Activated naive CD8-positive, alpha-beta T cell treated with anti-CD3 and anti-CD28 coated beads, Interleukin-2, amount 50 U/mL, for 24 hours (primary cell): ENCODE data around the gene COL6A6.
A peak's percentile ranks its signal among the peaks of the same experiment; 100 is the strongest.
"Not testable (repeated sequence)": the region's sequence is repeated elsewhere in the genome, so short reads cannot be mapped to it uniquely, and the experiment has no call there.

Experiments
- ATAC-seq: fragments of 150-1000 bp; cut with Tn5 transposase; one replicate; pipeline ENCODE4 v1.10.0; 2021
- DNase-seq: peaks from one replicate; pipeline ENCODE4 v3.0.0; 2021
- H3K27ac Mint-ChIP-seq: one replicate; pipeline ENCODE4 v1.8.0; 2021; ENCODE audit warnings: mild to moderate bottlenecking, mixed read lengths
- H3K27me3 Mint-ChIP-seq: one replicate; pipeline ENCODE4 v1.8.0; 2021; ENCODE audit warnings: mixed read lengths
- H3K36me3 Mint-ChIP-seq: one replicate; pipeline ENCODE4 v1.8.0; 2021; ENCODE audit warnings: low read depth, mixed read lengths
- H3K4me1 Mint-ChIP-seq: one replicate; pipeline ENCODE4 v1.8.0; 2021; ENCODE audit warnings: mixed read lengths
- H3K4me3 Mint-ChIP-seq: one replicate; pipeline ENCODE4 v1.8.0; 2021; ENCODE audit warnings: mild to moderate bottlenecking, moderate library complexity, mixed read lengths
- H3K9me3 Mint-ChIP-seq: one replicate; pipeline ENCODE4 v1.8.0; 2021; ENCODE audit warnings: mixed read lengths

COL6A6 gene

DNA sequence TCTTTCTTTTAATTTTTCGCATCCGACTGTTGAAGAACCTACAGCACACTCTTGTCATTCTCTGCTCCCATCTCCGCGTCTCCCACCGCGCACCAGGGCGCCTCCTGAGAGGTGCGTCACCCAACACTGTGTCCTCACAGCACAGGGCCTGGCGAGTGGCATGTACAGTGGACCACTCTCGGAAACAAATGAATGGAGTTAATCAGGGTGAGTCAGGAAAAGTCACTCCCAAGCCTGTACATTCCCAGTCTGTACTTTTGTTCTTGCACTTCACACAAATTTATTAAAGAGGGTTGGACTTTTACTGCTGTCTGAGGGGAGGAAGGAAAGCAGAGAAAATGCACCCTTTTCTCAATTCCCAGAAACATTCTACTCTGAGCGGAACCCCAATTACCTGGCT is 625 bp downstream of the COL6A6 start:
- peaks cover 38% of the 10 kb centered on the region for H3K27me3 Mint-ChIP-seq
- ATAC-seq (no peak), DNase-seq (no peak)
- H3K4me3 Mint-ChIP-seq: no peak overlapping the region
- H3K9me3 Mint-ChIP-seq: no peaks in the 10 kb centered on the region
- no peaks in the 10 kb centered on the region for H3K4me1 Mint-ChIP-seq
- no peak overlapping the region for H3K27ac Mint-ChIP-seq
- no peaks in the 10 kb centered on the region for H3K36me3 Mint-ChIP-seq

DNA sequence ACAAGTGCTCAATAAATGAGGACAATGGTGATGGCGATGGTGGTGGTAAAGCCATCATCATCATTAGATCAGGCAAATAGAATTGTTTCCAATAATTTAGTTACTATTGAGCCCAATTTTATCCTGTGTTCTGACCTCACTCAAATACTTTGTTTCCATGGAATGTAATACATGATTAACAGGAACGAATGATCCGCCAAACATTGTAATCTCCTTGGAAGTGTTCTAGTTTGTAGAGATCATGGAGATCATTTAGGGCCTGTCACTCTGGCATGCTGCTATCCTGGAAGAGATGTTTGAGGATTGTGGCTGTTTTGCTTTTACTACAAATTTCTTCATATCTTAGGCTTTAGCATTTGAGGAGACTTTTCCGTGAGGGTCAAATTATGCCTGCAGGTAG is 2.8 kb downstream of the COL6A6 start:
- DNase-seq (no peak), ATAC-seq (no peak)
- no peaks in the 10 kb centered on the region for H3K9me3 Mint-ChIP-seq
- H3K27me3 Mint-ChIP-seq: peaks cover 44% of the 10 kb centered on the region
- no peaks in the 10 kb centered on the region for H3K4me1 Mint-ChIP-seq
- no peaks in the 10 kb centered on the region for H3K36me3 Mint-ChIP-seq
- no peak overlapping the region for H3K4me3 Mint-ChIP-seq
- H3K27ac Mint-ChIP-seq: no peak overlapping the region

DNA sequence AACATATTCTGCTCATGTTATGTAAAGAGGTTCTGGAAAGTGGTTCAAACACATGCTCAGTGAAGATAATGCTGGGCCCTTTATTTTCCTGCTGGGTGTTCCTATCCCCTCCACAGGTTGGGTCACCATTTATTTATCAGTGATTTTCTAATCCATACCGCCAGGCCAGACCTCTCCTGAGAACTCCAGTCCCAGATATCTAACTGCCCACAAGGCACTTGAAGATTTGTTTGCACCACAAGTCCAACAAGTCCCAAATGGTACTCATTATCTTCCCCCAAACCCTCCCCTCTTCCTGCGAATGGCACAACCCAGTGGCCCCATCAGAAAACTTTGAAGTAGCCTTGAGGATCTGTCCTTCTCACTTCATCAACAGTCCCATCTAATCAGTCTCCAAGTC is 5.4 kb downstream of the COL6A6 start:
- no peak for DNase-seq
- Mint-ChIP-seq H3K9me3 (no peaks in the 10 kb centered on the region), H3K27me3 (peaks cover 33% of the 10 kb centered on the region)

DNA sequence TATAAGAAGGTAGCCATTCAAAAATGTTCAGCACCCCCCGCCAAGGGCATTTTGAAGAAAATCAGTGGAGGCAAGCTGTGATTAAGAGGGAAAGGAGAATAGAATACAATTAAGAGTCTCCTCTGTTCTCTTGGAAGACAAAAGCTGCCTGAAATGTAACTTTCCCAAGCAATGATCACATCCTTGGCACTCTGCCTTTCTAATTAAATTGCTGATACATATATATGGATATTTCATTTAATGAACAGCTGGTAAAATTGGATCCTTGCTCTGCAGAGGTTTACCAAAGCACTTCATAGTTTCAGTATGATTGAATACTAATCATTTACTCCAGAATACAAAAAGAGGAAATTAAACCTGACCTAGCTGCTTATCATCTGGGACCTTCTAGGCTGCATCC is 10.4 kb downstream of the COL6A6 start:
- no peak overlapping the region for H3K4me3 Mint-ChIP-seq
- no peak for DNase-seq
- H3K36me3 Mint-ChIP-seq: no peaks in the 10 kb centered on the region
- H3K4me1 Mint-ChIP-seq: peaks cover 10% of the 10 kb centered on the region
- no peak for ATAC-seq
- H3K9me3 Mint-ChIP-seq: no peaks in the 10 kb centered on the region
- no peak overlapping the region for H3K27ac Mint-ChIP-seq
- H3K27me3 Mint-ChIP-seq: peaks cover 16% of the 10 kb centered on the region

More for the DNA sequence above, 5.4 kb downstream of the COL6A6 start:
- no peak overlapping the region for H3K4me3 Mint-ChIP-seq
- H3K27ac Mint-ChIP-seq: no peak overlapping the region
- no peak for ATAC-seq
- no peaks in the 10 kb centered on the region for H3K36me3 Mint-ChIP-seq
- no peaks in the 10 kb centered on the region for H3K4me1 Mint-ChIP-seq

DNA sequence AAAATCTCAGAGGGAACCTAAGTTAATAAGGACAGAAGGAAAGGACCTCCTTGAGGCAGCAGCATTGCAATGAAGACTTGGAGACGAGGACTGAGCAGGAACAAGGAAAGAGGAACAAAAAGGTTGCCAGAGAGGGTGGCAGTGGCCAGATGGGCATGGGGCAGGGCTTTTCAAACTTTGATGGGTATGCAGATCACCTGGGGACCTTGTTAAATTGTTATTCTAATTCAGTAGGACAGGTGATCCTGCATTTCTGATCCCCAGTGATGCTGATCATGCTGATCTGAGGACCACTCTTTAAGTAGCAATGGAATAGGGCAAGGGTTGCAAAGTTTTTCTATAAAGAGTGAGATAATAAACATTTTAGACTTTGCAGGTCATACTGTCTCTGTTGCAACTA is 11.1 kb downstream of the COL6A6 start:
- no peaks in the 10 kb centered on the region for H3K9me3 Mint-ChIP-seq
- peaks cover 11% of the 10 kb centered on the region for H3K27me3 Mint-ChIP-seq
- no peak overlapping the region for H3K27ac Mint-ChIP-seq
- peaks cover 10% of the 10 kb centered on the region for H3K4me1 Mint-ChIP-seq
- ATAC-seq (no peak), DNase-seq (no peak)
- H3K4me3 Mint-ChIP-seq: no peak overlapping the region
- H3K36me3 Mint-ChIP-seq: no peaks in the 10 kb centered on the region

DNA sequence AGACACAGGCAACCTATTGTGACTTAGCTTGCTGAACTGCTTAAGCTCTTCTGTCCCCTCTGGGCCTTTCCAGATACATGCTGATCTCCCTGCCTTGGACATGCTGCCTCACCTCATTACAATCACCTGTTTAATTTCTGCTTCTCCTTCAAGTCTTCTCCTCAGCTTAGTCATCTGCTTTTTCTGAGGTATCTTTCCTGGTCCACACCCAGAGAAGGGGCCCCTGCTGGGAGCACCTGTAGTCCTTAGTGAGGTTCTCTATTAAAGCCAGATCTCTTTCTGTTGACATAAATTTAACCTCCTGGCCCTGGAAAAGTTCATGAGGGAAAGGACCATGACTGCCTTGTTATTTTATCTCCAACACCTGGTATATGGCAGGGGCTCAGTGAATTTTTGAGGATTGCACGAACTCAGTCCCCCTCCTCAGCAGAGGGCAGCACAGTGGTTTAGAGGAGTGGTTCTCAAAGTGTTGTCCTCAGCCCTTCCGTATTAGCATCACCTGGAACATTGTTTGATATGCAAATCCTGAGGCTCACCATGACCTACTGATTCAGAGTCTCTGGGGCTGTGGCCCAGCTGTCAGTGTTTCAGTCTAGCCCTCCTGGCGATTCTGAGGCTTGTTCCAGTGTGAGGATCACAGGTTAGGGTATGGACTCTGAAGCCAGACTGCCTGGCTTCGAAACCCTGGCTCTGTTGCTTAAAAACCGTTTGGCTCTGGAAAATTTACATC is 12.7 kb downstream of the COL6A6 start:
- no peak overlapping the region for H3K4me3 Mint-ChIP-seq
- no peaks in the 10 kb centered on the region for H3K36me3 Mint-ChIP-seq
- peaks cover 5% of the 10 kb centered on the region for H3K27me3 Mint-ChIP-seq
- DNase-seq: no peak
- no peaks in the 10 kb centered on the region for H3K9me3 Mint-ChIP-seq
- H3K27ac Mint-ChIP-seq: no peak overlapping the region
- H3K4me1 Mint-ChIP-seq: peaks cover 10% of the 10 kb centered on the region
- ATAC-seq: peak; percentile 57

DNA sequence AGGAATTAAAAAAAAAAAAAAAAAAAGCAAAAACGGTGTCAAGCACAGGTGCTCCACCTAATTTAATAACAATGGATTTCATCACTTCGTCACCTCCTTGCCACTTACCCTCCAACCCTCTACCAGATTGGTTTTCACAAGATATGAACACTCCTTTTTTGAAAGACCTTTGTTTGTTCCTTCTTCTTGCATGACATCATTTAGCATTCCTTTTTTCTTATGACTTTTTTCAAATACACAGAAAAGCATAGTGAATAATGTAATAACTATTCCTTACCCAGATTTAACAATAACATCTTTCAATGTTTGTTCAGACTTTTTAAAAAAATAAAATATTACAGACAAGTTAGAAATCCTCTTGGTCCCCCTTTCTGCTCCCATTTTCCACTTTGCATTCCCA is 16.3 kb downstream of the COL6A6 start:
- peaks cover 3% of the 10 kb centered on the region for H3K27me3 Mint-ChIP-seq
- H3K36me3 Mint-ChIP-seq: no peaks in the 10 kb centered on the region
- peaks cover 10% of the 10 kb centered on the region for H3K4me1 Mint-ChIP-seq
- H3K4me3 Mint-ChIP-seq: no peak overlapping the region
- ATAC-seq: no peak
- no peak for DNase-seq
- H3K9me3 Mint-ChIP-seq: no peaks in the 10 kb centered on the region
- no peak overlapping the region for H3K27ac Mint-ChIP-seq

DNA sequence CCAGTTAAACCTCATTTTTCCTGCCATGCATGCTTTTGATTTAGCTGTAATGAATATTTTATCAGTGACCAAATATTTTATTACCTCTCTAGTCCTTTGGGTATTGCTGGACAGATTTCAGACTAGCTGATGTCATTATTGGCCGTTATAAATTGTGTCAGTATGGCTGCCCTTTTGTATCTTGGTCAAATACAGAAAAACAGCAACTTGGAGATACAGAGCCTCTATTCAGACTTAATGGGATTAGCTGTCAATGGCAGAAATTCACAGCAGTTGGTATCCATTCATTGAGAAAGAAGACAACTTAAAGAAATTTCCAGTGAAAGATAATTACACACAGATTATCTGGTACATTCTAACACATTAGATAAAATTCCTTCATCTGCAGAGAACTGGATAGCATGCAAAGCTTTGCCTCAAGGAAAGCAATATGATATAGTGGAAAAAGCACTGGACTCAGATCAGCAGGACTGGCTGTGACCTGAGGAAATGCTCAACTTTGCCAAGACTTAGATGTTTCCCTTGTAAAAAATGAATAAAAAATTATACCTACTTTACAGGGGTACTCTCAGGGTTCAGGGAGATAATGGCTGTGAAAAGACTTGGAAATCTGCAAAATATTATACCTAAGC is 20.8 kb downstream of the COL6A6 start:
- Mint-ChIP-seq H3K27me3 (peaks cover 3% of the 10 kb centered on the region), H3K4me1 (no peaks in the 10 kb centered on the region), H3K36me3 (no peaks in the 10 kb centered on the region), H3K27ac (no peak overlapping the region), H3K9me3 (no peaks in the 10 kb centered on the region), H3K4me3 (no peak overlapping the region)
- no peak for ATAC-seq
- DNase-seq: no peak

DNA sequence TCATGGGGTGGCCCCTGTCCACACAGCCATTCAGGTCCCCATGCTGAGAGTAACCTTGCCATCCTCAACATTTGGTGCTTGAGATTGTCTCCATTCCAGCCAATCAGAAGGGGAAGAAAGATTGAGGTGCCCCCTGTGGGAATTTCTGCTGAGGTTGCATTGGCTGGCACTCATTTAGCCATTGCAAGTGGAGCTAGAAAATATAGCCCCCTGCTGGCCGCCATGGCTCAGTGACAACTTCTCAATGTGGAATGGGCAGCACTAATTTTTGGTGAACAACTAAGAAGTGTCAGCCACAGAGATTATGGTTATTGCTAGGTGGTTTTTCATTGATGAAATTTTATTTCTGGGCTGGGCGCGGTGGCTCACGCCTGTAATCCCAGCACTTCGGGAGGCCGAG is 22.0 kb downstream of the COL6A6 start:
- DNase-seq: peak; percentile 33
- no peak for ATAC-seq
- no peak overlapping the region for H3K4me3 Mint-ChIP-seq
- no peaks in the 10 kb centered on the region for H3K9me3 Mint-ChIP-seq
- H3K27me3 Mint-ChIP-seq: peaks cover 3% of the 10 kb centered on the region
- no peaks in the 10 kb centered on the region for H3K36me3 Mint-ChIP-seq
- H3K4me1 Mint-ChIP-seq: no peaks in the 10 kb centered on the region
- H3K27ac Mint-ChIP-seq: no peak overlapping the region

DNA sequence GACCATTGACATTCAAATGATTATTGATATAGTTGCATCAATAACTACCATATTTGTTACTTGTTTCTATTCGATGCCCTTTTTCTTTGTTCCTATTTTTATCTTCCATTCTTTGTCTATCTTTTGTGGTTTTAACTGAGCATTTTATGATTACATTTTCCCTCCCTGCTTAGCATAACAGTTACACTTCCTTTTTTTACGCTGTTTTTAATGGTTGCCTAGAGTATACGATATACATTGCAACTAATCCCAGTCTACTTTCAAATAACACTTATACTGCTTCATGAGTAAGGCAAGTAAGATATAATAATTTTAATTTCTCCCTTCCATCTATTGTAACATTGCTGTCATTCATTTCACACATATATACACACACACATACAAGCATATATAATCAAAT is 26.3 kb downstream of the COL6A6 start:
- H3K27ac Mint-ChIP-seq: no peak overlapping the region
- H3K4me3 Mint-ChIP-seq: no peak overlapping the region
- H3K27me3 Mint-ChIP-seq: peaks cover 14% of the 10 kb centered on the region
- no peaks in the 10 kb centered on the region for H3K4me1 Mint-ChIP-seq
- H3K9me3 Mint-ChIP-seq: no peaks in the 10 kb centered on the region
- ATAC-seq (no peak), DNase-seq (no peak)
- no peaks in the 10 kb centered on the region for H3K36me3 Mint-ChIP-seq

DNA sequence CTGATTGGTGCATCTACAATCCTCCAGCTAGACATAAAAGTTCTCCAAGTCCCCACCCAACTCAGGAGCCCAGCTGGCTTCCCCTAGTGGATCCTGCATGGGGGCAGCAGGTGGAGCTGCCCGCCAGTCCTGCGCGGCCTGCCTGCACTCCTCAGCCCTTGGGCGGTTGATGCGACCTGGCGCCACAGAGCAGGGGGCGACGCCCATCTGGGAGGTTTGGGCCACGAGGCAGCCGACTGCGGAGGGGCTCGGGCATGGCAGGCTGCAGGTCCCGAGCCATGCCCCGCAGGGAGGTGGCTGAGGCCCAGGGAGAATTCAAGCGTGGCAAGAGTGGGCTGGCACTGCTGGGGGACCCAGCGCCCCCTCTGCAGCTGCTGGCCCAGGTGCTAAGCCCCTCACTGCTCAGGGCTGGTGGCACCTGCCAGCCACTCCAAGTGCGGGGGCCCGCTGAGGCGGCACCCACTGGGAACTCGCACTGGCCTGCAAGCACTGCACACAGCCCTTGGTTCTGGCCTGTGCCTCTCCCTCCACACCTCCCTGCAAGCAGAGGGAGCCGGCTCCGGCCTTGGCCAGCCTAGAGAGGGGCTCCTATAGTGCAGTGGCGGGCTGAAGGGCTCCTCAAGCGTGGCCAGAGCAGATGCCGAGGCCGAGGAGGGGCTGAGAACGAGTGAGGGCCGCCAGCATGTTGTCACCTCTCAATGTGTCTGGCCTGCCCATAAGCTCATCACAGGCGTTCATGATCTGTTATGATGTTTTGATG is 30.1 kb downstream of the COL6A6 start:
- H3K36me3 Mint-ChIP-seq: no peaks in the 10 kb centered on the region
- no peak overlapping the region for H3K27ac Mint-ChIP-seq
- ATAC-seq (no peak), DNase-seq (no peak)
- no peaks in the 10 kb centered on the region for H3K4me1 Mint-ChIP-seq
- H3K4me3 Mint-ChIP-seq: no peak overlapping the region
- H3K27me3 Mint-ChIP-seq: peaks cover 14% of the 10 kb centered on the region
- H3K9me3 Mint-ChIP-seq: no peaks in the 10 kb centered on the region

DNA sequence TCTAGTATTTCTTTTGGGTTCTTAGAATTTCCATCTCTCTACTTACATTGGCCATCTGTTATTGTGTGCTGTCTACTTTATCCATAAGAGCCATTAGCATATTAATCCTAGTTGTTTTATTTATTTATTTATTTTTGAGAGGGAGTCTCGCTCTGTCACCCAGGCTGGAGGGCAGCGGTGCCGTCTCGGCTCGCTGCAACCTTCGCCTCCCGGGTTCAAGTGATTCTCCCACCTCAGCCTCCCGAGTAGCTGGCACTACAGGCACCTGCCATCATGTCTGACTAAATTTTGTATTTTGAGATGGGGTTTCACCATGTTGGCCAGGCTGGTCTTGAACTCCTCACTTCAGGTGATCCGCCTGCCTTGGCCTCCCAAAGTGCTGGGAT is 30.7 kb downstream of the COL6A6 start:
- H3K36me3 Mint-ChIP-seq, DNase-seq, H3K4me3 Mint-ChIP-seq, ATAC-seq, H3K4me1 Mint-ChIP-seq, H3K27ac Mint-ChIP-seq, H3K9me3 Mint-ChIP-seq: not testable (repeated sequence)
- H3K27me3 Mint-ChIP-seq: peaks cover 14% of the 10 kb centered on the region

DNA sequence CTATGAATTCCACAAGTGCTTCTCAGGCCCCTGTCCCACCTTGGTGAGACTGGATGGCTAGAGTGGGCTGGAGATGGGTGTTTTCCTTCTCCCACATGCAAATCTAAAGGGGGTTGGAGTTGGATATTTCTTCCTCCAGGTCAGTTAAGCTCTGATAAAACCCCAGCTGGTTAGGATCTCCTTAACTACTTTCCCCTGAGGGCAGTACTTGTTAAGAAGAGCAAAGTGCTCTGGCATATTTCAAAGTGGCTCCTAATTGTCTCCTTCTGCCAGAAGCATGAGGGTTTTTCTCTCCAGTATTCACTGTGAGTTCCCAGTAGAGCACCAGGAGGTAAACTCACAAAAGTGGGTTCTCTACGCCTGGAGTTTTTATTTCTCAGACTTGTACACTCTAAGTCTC is 31.4 kb downstream of the COL6A6 start:
- Mint-ChIP-seq H3K27me3 (peaks cover 14% of the 10 kb centered on the region), H3K4me1 (no peaks in the 10 kb centered on the region), H3K27ac (no peak overlapping the region), H3K36me3 (no peaks in the 10 kb centered on the region), H3K9me3 (no peaks in the 10 kb centered on the region), H3K4me3 (no peak overlapping the region)
- DNase-seq (no peak), ATAC-seq (no peak)

DNA sequence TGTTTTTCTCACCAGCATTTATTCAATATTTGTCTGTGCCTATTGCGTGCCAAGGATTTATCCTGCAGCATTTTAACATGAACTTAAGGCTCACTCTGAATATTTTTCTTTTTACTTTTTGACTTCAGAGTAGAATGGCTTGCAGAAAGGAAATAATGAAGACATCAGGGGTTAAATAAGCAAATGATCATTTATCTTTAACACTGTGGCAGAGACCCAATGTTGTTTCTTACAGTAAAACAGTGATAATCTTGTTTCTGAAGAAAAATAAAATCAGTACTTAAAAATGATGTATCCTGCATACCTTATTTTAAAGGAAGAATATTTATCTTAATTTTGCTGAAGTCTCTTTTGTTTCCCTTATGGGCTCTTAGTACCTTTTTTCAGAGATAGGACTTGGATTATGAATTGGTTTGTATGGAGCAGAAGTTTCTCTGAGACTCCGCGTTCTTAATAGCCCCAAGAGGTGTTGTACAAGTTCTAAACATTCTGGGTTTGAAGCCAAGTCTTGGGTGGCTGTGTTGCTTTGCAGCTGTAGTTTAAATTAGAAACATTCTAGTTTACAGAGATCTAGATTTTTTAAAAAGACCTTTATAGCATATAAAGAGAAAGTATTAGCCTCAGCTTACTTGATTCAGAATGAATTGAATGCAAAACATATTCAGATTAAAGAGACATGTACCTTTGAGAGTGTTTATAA is 40.5 kb downstream of the COL6A6 start:
- Mint-ChIP-seq H3K36me3 (no peaks in the 10 kb centered on the region), H3K27me3 (peaks cover 7% of the 10 kb centered on the region), H3K27ac (no peak overlapping the region), H3K9me3 (no peaks in the 10 kb centered on the region), H3K4me3 (no peak overlapping the region), H3K4me1 (no peaks in the 10 kb centered on the region)
- no peak for DNase-seq
- no peak for ATAC-seq

DNA sequence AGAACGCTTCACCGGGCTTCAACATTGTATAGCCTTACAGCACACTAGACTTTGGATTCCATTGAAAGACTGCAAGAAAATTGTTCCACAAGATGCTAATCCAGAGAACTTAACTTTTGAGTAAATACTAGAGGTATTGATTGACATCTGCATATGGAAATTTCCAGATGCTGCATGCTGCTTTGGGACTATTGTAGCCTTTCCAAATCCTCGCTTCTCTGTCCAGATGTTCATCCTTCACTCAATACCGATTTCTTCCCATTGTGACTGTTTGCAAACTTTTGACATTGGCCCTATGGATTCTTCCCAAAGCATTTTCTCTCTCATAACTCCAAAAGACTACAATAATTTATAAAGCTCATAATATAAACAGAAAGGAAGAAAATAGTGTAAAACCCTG is 41.4 kb downstream of the COL6A6 start:
- Mint-ChIP-seq H3K36me3 (no peaks in the 10 kb centered on the region), H3K4me1 (no peaks in the 10 kb centered on the region), H3K4me3 (no peak overlapping the region), H3K9me3 (no peaks in the 10 kb centered on the region), H3K27ac (no peak overlapping the region), H3K27me3 (peaks cover 7% of the 10 kb centered on the region)
- DNase-seq (no peak), ATAC-seq (no peak)
